Osteoblast (primary cell): ENCODE measurements around the gene FAAP100. TPM values are rescaled to one million over a fixed set of nuclear protein-coding genes. Genes with fewer than 3 reads are reported as not detected.

ENCODE experiments used
- DNase-seq: peaks from one replicate; pipeline ENCODE4 v3.0.0; 2011; ENCODE audit warnings: low spot score, mixed read lengths; ENCODE audit not compliant: insufficient read length; ENCODE audit errors: missing footprints
- H2AFZ ChIP-seq: 2 replicates; pipeline ENCODE4 v1.6.0; 2011; ENCODE audit warnings: mild to moderate bottlenecking, low read length
- H3K27ac ChIP-seq: 2 replicates; pipeline ENCODE4 v1.5.1; 2011; ENCODE audit warnings: mild to moderate bottlenecking, low read depth, low read length, moderate library complexity
- H3K27me3 ChIP-seq: 2 replicates; pipeline ENCODE4 v1.6.0; 2012; ENCODE audit warnings: mild to moderate bottlenecking, control low read depth, inconsistent platforms, low read length, moderate library complexity; ENCODE audit not compliant: insufficient read depth
- H3K36me3 ChIP-seq: 2 replicates; pipeline ENCODE4 v1.5.1; 2011; ENCODE audit warnings: mild to moderate bottlenecking, low read length, control low read depth, moderate library complexity; ENCODE audit not compliant: insufficient read depth
- H3K4me1 ChIP-seq: 2 replicates; pipeline ENCODE4 v1.5.1; 2011; ENCODE audit warnings: mild to moderate bottlenecking, low read length, control low read depth, moderate library complexity; ENCODE audit not compliant: insufficient read depth
- H3K4me2 ChIP-seq: 2 replicates; pipeline ENCODE4 v1.6.0; 2011; ENCODE audit warnings: mild to moderate bottlenecking, low read length; ENCODE audit not compliant: insufficient read depth
- H3K4me3 ChIP-seq: fragments of 200-600 bp; sonication (generic); 3 replicates; pipeline ENCODE4 v1.5.1; 2012; ENCODE audit warnings: mild to moderate bottlenecking, low read length, inconsistent platforms; ENCODE audit not compliant: insufficient read depth
- H3K79me2 ChIP-seq: 2 replicates; pipeline ENCODE4 v1.6.0; 2012; ENCODE audit warnings: mild to moderate bottlenecking, low read length, control low read depth, inconsistent platforms; ENCODE audit not compliant: insufficient read depth
- H3K9me3 ChIP-seq: 2 replicates; pipeline ENCODE4 v1.5.1; 2011; ENCODE audit warnings: low read depth, low read length, control low read depth
- H4K20me1 ChIP-seq: 2 replicates; pipeline ENCODE4 v1.6.0; 2012; ENCODE audit warnings: mild to moderate bottlenecking, low read length, control low read depth; ENCODE audit not compliant: insufficient read depth
- CTCF ChIP-seq: IDR thresholded peaks from 2 replicates; pipeline ENCODE4 v1.5.1; 2011; ENCODE audit warnings: mild to moderate bottlenecking, low read depth, low read length, moderate library complexity; ENCODE audit errors: extremely low read depth
- total RNA-seq: library from RNA; depleted of rRNA; stranded (reverse); fragments of >200 nt; gene quantifications from 2 replicates; pipeline ENCODE4 v1.2.3, GENCODE V29; 2012

Gene FAAP100
- 43.0 and 44.5 TPM in 2 replicates for total RNA-seq

- Histone ChIP-seq H3K4me1 (peaks cover 36% of the 10 kb centered on the region), H3K36me3 (peaks cover 40% of the 10 kb centered on the region), H3K4me3 (peak within 1 kb of the TSS; percentile 94), H3K4me2 (peak within 1 kb of the TSS; percentile 97), H3K27me3 (no peaks in the 10 kb centered on the region), H3K27ac (peak within 1 kb of the TSS; percentile 90), H2AFZ (peak within 1 kb of the TSS; percentile 51), H3K9me3 (no peaks in the 10 kb centered on the region), H4K20me1 (peaks cover 37% of the 10 kb centered on the region), H3K79me2 (peaks cover 39% of the 10 kb centered on the region)
- peak; percentile 99 for DNase-seq
- no peak for TF ChIP-seq CTCF
These were observed at the start of gene FAAP100 for GRCh38 chr17:81552244-81553017. FAAP100 (minus strand) TSS chr17:81552353; CDS start chr17:81552330, 23 bp downstream.

- Histone ChIP-seq H3K4me1 (peaks cover 11% of the 10 kb centered on the region), H3K4me2 (no peak overlapping the region), H3K27me3 (no peaks in the 10 kb centered on the region), H4K20me1 (peaks cover 22% of the 10 kb centered on the region), H3K4me3 (no peak overlapping the region), H3K9me3 (no peaks in the 10 kb centered on the region), H3K27ac (no peak overlapping the region), H3K79me2 (peaks cover 49% of the 10 kb centered on the region), H2AFZ (no peak overlapping the region), H3K36me3 (peaks cover 78% of the 10 kb centered on the region)
- peak; percentile 85 for DNase-seq
- peak; percentile 84 for TF ChIP-seq CTCF
These were observed 49.5 kb upstream of the FAAP100 start for GRCh38 chr17:81601525-81602120.

- Histone ChIP-seq H3K9me3 (no peaks in the 10 kb centered on the region), H3K79me2 (peaks cover 43% of the 10 kb centered on the region), H3K4me1 (peaks cover 27% of the 10 kb centered on the region), H4K20me1 (peaks cover 18% of the 10 kb centered on the region), H3K27me3 (no peaks in the 10 kb centered on the region), H3K27ac (peak overlapping the region; percentile 55), H3K36me3 (peaks cover 77% of the 10 kb centered on the region), H2AFZ (no peak overlapping the region), H3K4me3 (no peak overlapping the region), H3K4me2 (peak overlapping the region; percentile 41)
- DNase-seq, result peak; percentile 92
- TF ChIP-seq CTCF, result no peak
These were observed 47.8 kb upstream of the FAAP100 start for GRCh38 chr17:81599719-81600486.
